Measurements from ENCODE around the gene ABCC8. TPM values are rescaled to one million over a fixed set of nuclear protein-coding genes. Genes with fewer than 3 reads are reported as not detected.

ABCC8 gene
- total RNA-seq, 2 donors from 2014 or later = 0.55 TPM; not detected in 1

- DNase-seq = no peak
- peaks cover 4% of the 10 kb centered on the region for H3K27me3 Mint-ChIP-seq (ENCODE audit: insufficient read depth)
- H3K4me3 Mint-ChIP-seq = no peak overlapping the region
- Histone ChIP-seq H3K36me3 (ENCODE audit: control insufficient read depth, insufficient read depth, low read length) (no peaks in the 10 kb centered on the region), H3K9me3 (ENCODE audit: control insufficient read depth, low read length) (no peaks in the 10 kb centered on the region), H3K4me1 (ENCODE audit: control insufficient read depth, insufficient read depth, low read length) (no peaks in the 10 kb centered on the region), H3K4me3 (ENCODE audit: low read length) (no peak overlapping the region), H3K27ac (ENCODE audit: low read depth, low read length) (peak overlapping the region; percentile 12), H3K27me3 (ENCODE audit: control insufficient read depth, insufficient read depth, low read length, poor library complexity, severe bottlenecking) (no peaks in the 10 kb centered on the region), H3K9ac (ENCODE audit: extremely low read depth, low read length, poor library complexity, severe bottlenecking) (no peak overlapping the region)
- no peaks in the 10 kb centered on the region for H3K9me3 Mint-ChIP-seq
- no peaks in the 10 kb centered on the region for H3K36me3 Mint-ChIP-seq (ENCODE audit: low read depth)
- peaks cover 3% of the 10 kb centered on the region for H3K4me1 Mint-ChIP-seq
- 89 to 96% methylated on average over 4 to 7 of the region's 7 CpGs for WGBS, 2 experiments (ENCODE audit: insufficient coverage in 1 of 2, insufficient read length in 1 of 2)
- no peak overlapping the region for H3K27ac Mint-ChIP-seq
- TF ChIP-seq, protein P1, sequence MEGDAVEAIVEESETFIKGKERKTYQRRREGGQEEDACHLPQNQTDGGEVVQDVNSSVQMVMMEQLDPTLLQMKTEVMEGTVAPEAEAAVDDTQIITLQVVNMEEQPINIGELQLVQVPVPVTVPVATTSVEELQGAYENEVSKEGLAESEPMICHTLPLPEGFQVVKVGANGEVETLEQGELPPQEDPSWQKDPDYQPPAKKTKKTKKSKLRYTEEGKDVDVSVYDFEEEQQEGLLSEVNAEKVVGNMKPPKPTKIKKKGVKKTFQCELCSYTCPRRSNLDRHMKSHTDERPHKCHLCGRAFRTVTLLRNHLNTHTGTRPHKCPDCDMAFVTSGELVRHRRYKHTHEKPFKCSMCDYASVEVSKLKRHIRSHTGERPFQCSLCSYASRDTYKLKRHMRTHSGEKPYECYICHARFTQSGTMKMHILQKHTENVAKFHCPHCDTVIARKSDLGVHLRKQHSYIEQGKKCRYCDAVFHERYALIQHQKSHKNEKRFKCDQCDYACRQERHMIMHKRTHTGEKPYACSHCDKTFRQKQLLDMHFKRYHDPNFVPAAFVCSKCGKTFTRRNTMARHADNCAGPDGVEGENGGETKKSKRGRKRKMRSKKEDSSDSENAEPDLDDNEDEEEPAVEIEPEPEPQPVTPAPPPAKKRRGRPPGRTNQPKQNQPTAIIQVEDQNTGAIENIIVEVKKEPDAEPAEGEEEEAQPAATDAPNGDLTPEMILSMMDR (conservative IDR thresholded peaks at IDR 0.05) = no peak
Measured at GRCh38 chr11:17516551-17517150, 40.0 kb upstream of the ABCC8 start.

- Histone ChIP-seq H3K27ac (ENCODE audit: low read depth, low read length) (no peak overlapping the region), H3K9me3 (ENCODE audit: control insufficient read depth, low read length) (no peaks in the 10 kb centered on the region), H3K4me3 (ENCODE audit: low read length) (no peak overlapping the region), H3K4me1 (ENCODE audit: control insufficient read depth, insufficient read depth, low read length) (no peaks in the 10 kb centered on the region), H3K9ac (ENCODE audit: extremely low read depth, low read length, poor library complexity, severe bottlenecking) (no peak overlapping the region), H3K36me3 (ENCODE audit: control insufficient read depth, insufficient read depth, low read length) (no peaks in the 10 kb centered on the region), H3K27me3 (ENCODE audit: control insufficient read depth, insufficient read depth, low read length, poor library complexity, severe bottlenecking) (no peaks in the 10 kb centered on the region)
- TF ChIP-seq, protein P1 (conservative IDR thresholded peaks at IDR 0.05) = no peak
- H3K4me3 Mint-ChIP-seq = no peak overlapping the region
- no peak overlapping the region for H3K27ac Mint-ChIP-seq
- 93 to 96% methylated on average over 4 to 5 of the region's 5 CpGs for WGBS, 2 experiments (ENCODE audit: insufficient coverage in 1 of 2, insufficient read length in 1 of 2)
- H3K27me3 Mint-ChIP-seq (ENCODE audit: insufficient read depth) = peaks cover 4% of the 10 kb centered on the region
- DNase-seq = no peak
- H3K4me1 Mint-ChIP-seq = peaks cover 3% of the 10 kb centered on the region
- H3K9me3 Mint-ChIP-seq = no peaks in the 10 kb centered on the region
- H3K36me3 Mint-ChIP-seq (ENCODE audit: low read depth) = no peaks in the 10 kb centered on the region
Measured at GRCh38 chr11:17515443-17516176, 39.0 kb upstream of the ABCC8 start.

DNA sequence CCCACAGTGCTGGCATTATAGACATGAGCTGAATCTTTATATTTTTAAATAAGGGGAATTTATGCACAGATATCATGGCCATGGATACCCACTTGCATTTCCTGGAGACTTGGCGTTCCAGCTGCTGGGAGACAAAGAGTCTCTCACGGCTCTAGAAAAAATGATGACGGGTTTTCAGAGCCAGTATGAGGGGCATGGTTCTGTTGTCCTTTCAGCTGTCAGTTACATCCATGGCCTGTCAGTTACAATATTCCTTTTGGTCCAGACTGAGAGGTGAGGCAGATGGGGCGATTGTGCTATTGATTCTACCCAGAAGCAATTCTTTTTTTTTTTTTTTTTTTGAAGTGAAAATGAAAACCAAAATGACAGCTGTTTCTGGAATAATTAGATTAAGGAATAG is 37.8 kb upstream of the ABCC8 start:
- H3K9ac ChIP-seq (ENCODE audit: extremely low read depth, low read length, poor library complexity, severe bottlenecking) = no peak overlapping the region
- no peak overlapping the region for H3K27ac ChIP-seq (ENCODE audit: low read depth, low read length)
- Mint-ChIP-seq H3K4me1 (peaks cover 3% of the 10 kb centered on the region), H3K4me3 (no peak overlapping the region), H3K36me3 (ENCODE audit: low read depth) (no peaks in the 10 kb centered on the region), H3K27ac (no peak overlapping the region), H3K9me3 (no peaks in the 10 kb centered on the region), H3K27me3 (ENCODE audit: insufficient read depth) (peaks cover 4% of the 10 kb centered on the region)
- no peaks in the 10 kb centered on the region for H3K36me3 ChIP-seq (ENCODE audit: control insufficient read depth, insufficient read depth, low read length)
- H3K4me3 ChIP-seq (ENCODE audit: low read length) = no peak overlapping the region
- no peaks in the 10 kb centered on the region for H3K27me3 ChIP-seq (ENCODE audit: control insufficient read depth, insufficient read depth, low read length, poor library complexity, severe bottlenecking)
- H3K4me1 ChIP-seq (ENCODE audit: control insufficient read depth, insufficient read depth, low read length) = no peaks in the 10 kb centered on the region
- DNase-seq = no peak
- no peaks in the 10 kb centered on the region for H3K9me3 ChIP-seq (ENCODE audit: control insufficient read depth, low read length)
- WGBS, 2 experiments (ENCODE audit: insufficient coverage in 1 of 2, insufficient read length in 1 of 2) = 89 to 91% methylated on average over 4 of the region's 4 CpGs
- TF ChIP-seq, protein P1 (conservative IDR thresholded peaks at IDR 0.05) = no peak
